ENCODE results near the gene PREX1.

DNA sequence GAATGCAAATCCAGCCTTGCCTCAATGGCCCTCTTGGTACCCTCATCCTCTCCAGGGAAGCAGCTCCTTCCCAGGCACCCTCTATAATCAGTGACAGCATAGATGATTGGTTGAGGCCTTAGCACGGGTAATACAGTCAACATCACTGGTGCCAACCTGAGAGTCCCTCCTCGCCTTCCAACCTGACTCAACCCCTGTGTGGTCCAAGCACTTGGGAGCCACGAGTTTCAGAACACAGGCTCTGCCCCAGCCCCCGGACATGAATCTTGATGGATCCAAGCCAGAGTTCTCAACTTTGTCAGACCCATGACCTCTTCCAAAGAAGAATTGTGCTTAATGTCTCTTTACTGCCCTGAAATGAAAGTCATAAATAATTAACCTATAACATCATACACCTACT is 213.9 kb downstream of the PREX1 start:
- TF ChIP-seq POLR2A (IDR thresholded peaks at IDR 0.05; ENCODE audit: low read length) (no peak), GATA1 (IDR thresholded peaks at IDR 0.05; ENCODE audit: low read depth, low read length) (no peak)

All from erythroblast (primary cell).